Mammary epithelial cell (primary cell): ENCODE results near the gene LGR6.

Source experiments
- CTCF ChIP-seq, 2 donors: IDR thresholded peaks in 1 of 2; conservative IDR thresholded peaks in 1 of 2; 2 replicates each; pipeline ENCODE4 v1.5.1; 2011 to 2012; ENCODE audit warnings: inconsistent platforms in 2 of 2, low read length in 2 of 2, mild to moderate bottlenecking in 2 of 2, control low read depth in 1 of 2, low read depth in 1 of 2; ENCODE audit not compliant: insufficient read depth in 1 of 2; ENCODE audit errors: extremely low read depth in 1 of 2
- EZH2 ChIP-seq: IDR thresholded peaks from 2 replicates; pipeline ENCODE4 v1.6.1; 2012; ENCODE audit warnings: low read length, inconsistent platforms, borderline replicate concordance

- TF ChIP-seq CTCF (conservative IDR thresholded peaks at IDR 0.05 in 1 of 2, IDR thresholded peaks at IDR 0.05 in 1 of 2; ENCODE audit: extremely low read depth in 1 of 2, insufficient read depth in 1 of 2, low read depth in 1 of 2, low read length in 2 of 2) (no peak), EZH2 (peak; percentile 78)
These were observed at the start of gene LGR6 for GRCh38 chr1:202193614-202194327.
